ENCODE measurements around the gene XRCC5. TPM values are rescaled to one million over a fixed set of nuclear protein-coding genes. Genes with fewer than 3 reads are reported as not detected.

The XRCC5 gene
- polyA plus RNA-seq, 3 donors from 2014 or later = 301 to 350 (median 303) TPM

- peaks cover 0 to 5% (median 0%) of the 10 kb centered on the region in 6 donors for H3K9me3 Mint-ChIP-seq
- DNase-seq = no peak
- peaks cover 0 to 8% (median 0%) of the 10 kb centered on the region in 3 donors for H3K36me3 Mint-ChIP-seq
- no peak overlapping the region for H3K4me3 Mint-ChIP-seq
- no peak overlapping the region for H3K27ac Mint-ChIP-seq
- H3K27me3 Mint-ChIP-seq (ENCODE audit: low read depth in 3 of 3) = peaks cover 0 to 3% (median 0%) of the 10 kb centered on the region in 3 donors
- no peaks in the 10 kb centered on the region for H3K4me1 Mint-ChIP-seq
These were observed 137.6 kb downstream of the XRCC5 start for GRCh38 chr2:216246766-216247165.

Other genes starting within 250 kb of the XRCC5 start
- 1 to 10 TPM in 2 of 3 donors, not detected in 1; 1.1 to 1.2 TPM for gene MREG, start 95.8 kb upstream of the XRCC5 start, polyA plus RNA-seq
- 10 to 100 TPM; 23.2 to 32.4 (median 23.8) TPM for gene PECR, start 27.5 kb upstream of the XRCC5 start, polyA plus RNA-seq
- 1 to 10 TPM in 1 of 3 donors, under 1 TPM in 1, not detected in 1; 0.49 to 1.0 TPM for gene TMEM169, start 27.4 kb upstream of the XRCC5 start, polyA plus RNA-seq